HepG2 (cell line): Measurements from ENCODE around the gene SFXN5. TPM values are rescaled to one million over a fixed set of nuclear protein-coding genes. Genes with fewer than 3 reads are reported as not detected.

Experiments
- AGO1 ChIP-seq: fragments of 200-400 bp; formaldehyde crosslinking; IDR thresholded peaks from 2 replicates; pipeline ENCODE4 v1.6.1; 2017; ENCODE audit warnings: mild to moderate bottlenecking, low read depth, low read length, moderate library complexity; ENCODE audit not compliant: poor library complexity, severe bottlenecking
- ATAD3A ChIP-seq: sonication (generic); formaldehyde crosslinking; IDR thresholded peaks from 2 replicates; pipeline ENCODE4 v1.4.0; 2020; ENCODE audit warnings: missing genetic modification reagents
- DDIT3 ChIP-seq: sonication (generic); formaldehyde crosslinking; IDR thresholded peaks from 2 replicates; pipeline ENCODE4 v1.4.0; 2020; ENCODE audit warnings: mild to moderate bottlenecking, missing genetic modification reagents
- GLI4 ChIP-seq: sonication (generic); formaldehyde crosslinking; IDR thresholded peaks from 2 replicates; pipeline ENCODE4 v1.5.1; 2020; ENCODE audit warnings: missing genetic modification reagents, mild to moderate bottlenecking, moderate library complexity, borderline replicate concordance
- HNRNPL ChIP-seq: fragments of 200-400 bp; formaldehyde crosslinking; IDR thresholded peaks from 2 replicates; pipeline ENCODE4 v1.6.1; 2017; ENCODE audit warnings: mild to moderate bottlenecking, low read depth, low read length
- HNRNPLL ChIP-seq: fragments of 200-400 bp; formaldehyde crosslinking; IDR thresholded peaks from 2 replicates; pipeline ENCODE4 v1.6.1; 2017; ENCODE audit warnings: mild to moderate bottlenecking, low read depth, low read length; ENCODE audit not compliant: poor library complexity, severe bottlenecking
- JARID2 ChIP-seq: sonication (generic); formaldehyde crosslinking; IDR thresholded peaks from 2 replicates; pipeline ENCODE4 v1.8.1; 2023; ENCODE audit warnings: missing genetic modification reagents, inconsistent platforms; ENCODE audit not compliant: insufficient replicate concordance
- KLF9 ChIP-seq: IDR thresholded peaks from 2 replicates; pipeline ENCODE4 v1.6.1; 2016; ENCODE audit warnings: low read depth
- NR2F2 ChIP-seq: IDR thresholded peaks from 2 replicates; pipeline ENCODE4 v1.6.1; 2012; ENCODE audit warnings: low read depth, inconsistent platforms, borderline replicate concordance
- PAWR ChIP-seq: sonication (generic); formaldehyde crosslinking; IDR thresholded peaks from 2 replicates; pipeline ENCODE4 v1.4.0; 2020; ENCODE audit warnings: missing genetic modification reagents, mild to moderate bottlenecking, borderline replicate concordance
- RBM39 ChIP-seq: fragments of 200-400 bp; formaldehyde crosslinking; IDR thresholded peaks from one replicate; pipeline ENCODE4 v1.6.1; 2018; ENCODE audit warnings: antibody characterized with exemption, mild to moderate bottlenecking, low read depth, low read length; ENCODE audit not compliant: poor library complexity, severe bottlenecking
- REL ChIP-seq: sonication (generic); formaldehyde crosslinking; conservative IDR thresholded peaks from 2 replicates; pipeline ENCODE4 v1.8.0; 2022; ENCODE audit warnings: mild to moderate bottlenecking, missing genetic modification reagents, moderate library complexity
- SNAPC4 ChIP-seq: sonication (generic); formaldehyde crosslinking; IDR thresholded peaks from 2 replicates; pipeline ENCODE4 v1.4.0; 2020; ENCODE audit warnings: mild to moderate bottlenecking, missing genetic modification reagents
- SP1 ChIP-seq, 2 experiments: fragments of 450-650 bp in 1 of 2; sonication (generic) in 1 of 2; formaldehyde crosslinking in 1 of 2; IDR thresholded peaks; 2 replicates each; pipeline versions ENCODE4 v1.4.0 to v1.6.1; 2016 to 2020; ENCODE audit warnings: missing genetic modification reagents in 1 of 2
- SRSF9 ChIP-seq: fragments of 200-400 bp; formaldehyde crosslinking; IDR thresholded peaks from 2 replicates; pipeline ENCODE4 v1.6.1; 2018; ENCODE audit warnings: borderline replicate concordance, mild to moderate bottlenecking, low read depth, low read length; ENCODE audit not compliant: insufficient read depth, poor library complexity, severe bottlenecking
- TRAFD1 ChIP-seq: sonication (generic); formaldehyde crosslinking; IDR thresholded peaks from 2 replicates; pipeline ENCODE4 v1.5.1; 2020; ENCODE audit warnings: missing genetic modification reagents, mild to moderate bottlenecking, borderline replicate concordance
- UBTF ChIP-seq: sonication (generic); formaldehyde crosslinking; IDR thresholded peaks from 2 replicates; pipeline ENCODE4 v1.4.0; 2020; ENCODE audit warnings: mild to moderate bottlenecking, missing genetic modification reagents
- ZNF143 ChIP-seq: sonication (generic); formaldehyde crosslinking; IDR thresholded peaks from 2 replicates; pipeline ENCODE4 v1.4.0; 2020; ENCODE audit warnings: missing genetic modification reagents
- polyA plus RNA-seq, 8 experiments: library from polyadenylated mRNA; depleted of rRNA in 3 of 8; stranded (reverse) in 7 of 8; unstranded in 1 of 8; fragments of >200 nt; fragmentation: Illumina TruSeq in 4 of 8; extraction: Trizol in 4 of 8; gene quantifications; 2 replicates each; pipeline versions ENCODE4 v1.2.1 to v1.2.3, GENCODE V29; 2011 to 2016; ENCODE audit warnings: low read depth in 4 of 8, missing spikeins in 1 of 8, mixed read lengths in 1 of 8; ENCODE audit not compliant: insufficient read depth in 1 of 8
- total RNA-seq, 5 experiments: library from RNA; depleted of rRNA; stranded (reverse); fragments of >200 nt; fragmentation: Illumina TruSeq; extraction: Trizol; gene quantifications; 2 replicates each; pipeline ENCODE4 v1.2.3, GENCODE V29; 2016; ENCODE audit warnings: low read depth in 1 of 5

Gene SFXN5
- total and polyA plus RNA-seq, 2 of the 13 experiments (the other 11 are each of a cell fraction or from before 2014, with no cell fraction given): 34.9 to 37.4 TPM

- peak; percentile 46; the same call in 1 of the 2 replicates for TF ChIP-seq UBTF (CRISPR knock-in tag)
- TF ChIP-seq SP1 (IDR thresholded peaks at IDR 0.05): no peak
- TF ChIP-seq SP1 (CRISPR knock-in tag; IDR thresholded peaks at IDR 0.05): 0 out of 2 replicates have a peak, but pooled peaks have one; percentile 16
- TF ChIP-seq REL (CRISPR knock-in tag): no peak
- TF ChIP-seq RBM39: no peak
- no peak for TF ChIP-seq TRAFD1 (CRISPR knock-in tag)
- TF ChIP-seq JARID2 (CRISPR knock-in tag): no peak
- TF ChIP-seq ZNF143 (CRISPR knock-in tag): no peak
- TF ChIP-seq KLF9: no peak
- no peak for TF ChIP-seq SRSF9
- TF ChIP-seq DDIT3: no peak
- no peak for TF ChIP-seq HNRNPL
- TF ChIP-seq ATAD3A (CRISPR knock-in tag): no peak
- no peak for TF ChIP-seq GLI4 (CRISPR knock-in tag)
- no peak for TF ChIP-seq HNRNPLL
- no peak for TF ChIP-seq SNAPC4 (CRISPR knock-in tag)
- no peak for TF ChIP-seq AGO1
- TF ChIP-seq NR2F2: peak; percentile 31; the same call in 1 of the 2 replicates
- no peak for TF ChIP-seq PAWR (CRISPR knock-in tag)
Measured at GRCh38 chr2:72943540-72944395, 127.7 kb downstream of the SFXN5 start (continued).
